GM12891 (cell line): ENCODE measurements around the gene ADGRB2.

Experiments
- PAX5 ChIP-seq: IDR thresholded peaks from 2 replicates; pipeline ENCODE4 v1.6.1; 2011; ENCODE audit warnings: low read length, moderate library complexity, mild to moderate bottlenecking; ENCODE audit not compliant: insufficient read depth, severe bottlenecking
- POLR2A ChIP-seq: IDR thresholded peaks from 2 replicates; pipeline ENCODE4 v1.6.1; 2011; ENCODE audit warnings: low read depth, low read length, control low read depth
- POLR2AphosphoS5 ChIP-seq: IDR thresholded peaks from 2 replicates; pipeline ENCODE4 v1.6.1; 2011; ENCODE audit warnings: low read depth, low read length, control low read depth
- TAF1 ChIP-seq: IDR thresholded peaks from 2 replicates; pipeline ENCODE4 v1.6.1; 2011; ENCODE audit warnings: low read depth, low read length, control low read depth

DNA sequence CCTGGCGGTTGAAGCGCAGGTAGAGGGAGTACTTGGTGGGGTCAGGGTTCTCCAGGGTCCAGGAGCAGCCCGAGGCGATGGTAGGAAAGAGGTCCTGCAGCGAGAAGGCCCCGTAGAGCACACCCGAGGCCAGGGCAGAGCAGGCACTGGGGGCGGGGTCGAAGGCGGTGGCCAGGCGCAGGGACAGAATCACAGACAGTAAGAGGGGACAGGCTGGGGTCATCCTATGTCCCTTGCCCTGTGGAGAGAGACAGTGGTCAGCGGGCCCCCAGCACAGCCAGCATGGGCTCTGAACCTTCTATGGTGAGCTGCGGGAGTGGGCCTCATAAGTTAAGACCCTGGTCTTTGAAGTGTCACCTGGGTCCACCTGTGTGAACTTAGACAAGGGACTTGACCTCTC is 7.6 kb downstream of the ADGRB2 start:
- TF ChIP-seq POLR2A = no peak
- no peak for TF ChIP-seq PAX5
- TF ChIP-seq POLR2AphosphoS5 = no peak
- no peak for TF ChIP-seq TAF1
